ENCODE measurements around the gene CCDC85A. TPM values are rescaled to one million over a fixed set of nuclear protein-coding genes. Genes with fewer than 3 reads are reported as not detected.

Gene CCDC85A
- total RNA-seq, 6 experiments from 2014 or later: 0.07 to 0.31 (median 0.14) TPM; not detected in 1

GRCh38 chr2:56231361-56231760, 47.6 kb downstream of the CCDC85A start:
- intact Hi-C loops (cut with DNase I): no loop called here
- Histone ChIP-seq H3K27ac (no peak overlapping the region), H3K4me3 (no peak overlapping the region), H3K9me3 (no peaks in the 10 kb centered on the region), H3K4me1 (no peaks in the 10 kb centered on the region), H3K27me3 (no peaks in the 10 kb centered on the region), H3K36me3 (no peaks in the 10 kb centered on the region)
- DNase-seq: no peak
- WGBS (ENCODE audit: insufficient coverage, low coverage, low lambda C conversion rate, missing lambda C conversion rate): 78% methylated on average over 3 of the region's 3 CpGs
- TF ChIP-seq POLR2A (IDR thresholded peaks at IDR 0.05): no peak
- TF ChIP-seq, protein P1, sequence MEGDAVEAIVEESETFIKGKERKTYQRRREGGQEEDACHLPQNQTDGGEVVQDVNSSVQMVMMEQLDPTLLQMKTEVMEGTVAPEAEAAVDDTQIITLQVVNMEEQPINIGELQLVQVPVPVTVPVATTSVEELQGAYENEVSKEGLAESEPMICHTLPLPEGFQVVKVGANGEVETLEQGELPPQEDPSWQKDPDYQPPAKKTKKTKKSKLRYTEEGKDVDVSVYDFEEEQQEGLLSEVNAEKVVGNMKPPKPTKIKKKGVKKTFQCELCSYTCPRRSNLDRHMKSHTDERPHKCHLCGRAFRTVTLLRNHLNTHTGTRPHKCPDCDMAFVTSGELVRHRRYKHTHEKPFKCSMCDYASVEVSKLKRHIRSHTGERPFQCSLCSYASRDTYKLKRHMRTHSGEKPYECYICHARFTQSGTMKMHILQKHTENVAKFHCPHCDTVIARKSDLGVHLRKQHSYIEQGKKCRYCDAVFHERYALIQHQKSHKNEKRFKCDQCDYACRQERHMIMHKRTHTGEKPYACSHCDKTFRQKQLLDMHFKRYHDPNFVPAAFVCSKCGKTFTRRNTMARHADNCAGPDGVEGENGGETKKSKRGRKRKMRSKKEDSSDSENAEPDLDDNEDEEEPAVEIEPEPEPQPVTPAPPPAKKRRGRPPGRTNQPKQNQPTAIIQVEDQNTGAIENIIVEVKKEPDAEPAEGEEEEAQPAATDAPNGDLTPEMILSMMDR (IDR thresholded peaks at IDR 0.05): no peak
- ATAC-seq: no peak

DNA sequence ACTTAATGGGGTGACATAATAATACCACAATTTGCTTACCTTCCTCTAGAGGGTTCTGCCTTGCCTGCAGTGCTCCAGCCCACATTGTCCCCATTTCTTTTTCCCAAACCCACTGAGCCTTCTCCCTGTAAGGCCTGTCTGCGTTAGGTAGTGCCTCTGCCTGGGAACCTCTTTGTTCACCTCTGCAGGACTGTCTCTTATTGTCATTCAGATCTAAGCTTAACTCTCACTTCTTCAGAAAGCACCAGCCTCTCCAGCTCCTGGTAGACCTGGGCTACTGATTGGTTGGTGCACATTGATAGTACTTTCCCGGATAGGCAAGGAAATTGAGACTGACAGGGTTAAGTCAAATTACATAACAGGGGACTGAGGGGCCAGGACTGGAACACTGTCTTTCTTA, 49.1 kb downstream of the CCDC85A start:
- Histone ChIP-seq H3K9me3 (no peaks in the 10 kb centered on the region), H3K27ac (no peak overlapping the region), H3K27me3 (no peaks in the 10 kb centered on the region), H3K4me1 (no peaks in the 10 kb centered on the region), H3K4me3 (no peak overlapping the region), H3K36me3 (no peaks in the 10 kb centered on the region)
- TF ChIP-seq, protein P1 (IDR thresholded peaks at IDR 0.05): no peak
- no peak for TF ChIP-seq POLR2A (IDR thresholded peaks at IDR 0.05)
- DNase-seq (no peak), ATAC-seq (no peak)
- intact Hi-C loops (cut with DNase I): no loop called here
- 83% methylated on average over 2 of the region's 2 CpGs for WGBS (ENCODE audit: insufficient coverage, low coverage, low lambda C conversion rate, missing lambda C conversion rate)

- Histone ChIP-seq H3K9me3 (no peaks in the 10 kb centered on the region), H3K4me3 (no peak overlapping the region), H3K27ac (no peak overlapping the region), H3K27me3 (no peaks in the 10 kb centered on the region), H3K4me1 (no peaks in the 10 kb centered on the region), H3K36me3 (no peaks in the 10 kb centered on the region)
- intact Hi-C loops (cut with DNase I): no loop called here
- ATAC-seq: no peak
- no peak for DNase-seq
- TF ChIP-seq, protein P1 (IDR thresholded peaks at IDR 0.05): no peak
- no peak for TF ChIP-seq POLR2A (IDR thresholded peaks at IDR 0.05)
- 26% methylated on average over 2 of the region's 2 CpGs for WGBS (ENCODE audit: insufficient coverage, low coverage, low lambda C conversion rate, missing lambda C conversion rate)
These were observed 50.5 kb downstream of the CCDC85A start for GRCh38 chr2:56234241-56234640.

DNA sequence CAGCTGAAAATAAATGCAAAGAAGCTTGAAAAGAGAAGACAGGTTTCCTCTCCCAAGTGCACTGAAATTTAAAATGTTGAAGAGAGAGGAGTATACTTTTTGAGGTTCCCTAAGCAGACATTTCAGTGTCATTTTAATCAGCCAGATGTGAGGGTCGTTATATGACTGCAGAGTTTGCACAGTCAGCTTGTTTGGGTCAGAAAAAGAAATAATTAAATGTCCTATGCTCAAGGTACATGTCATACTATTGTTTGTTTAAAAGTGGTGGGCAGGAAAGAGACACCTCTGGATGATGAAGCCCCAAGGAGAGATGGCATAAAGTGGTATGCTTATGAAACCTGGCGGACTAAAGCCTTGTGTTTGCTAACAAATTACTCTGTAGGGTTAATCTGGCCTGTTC, 55.2 kb downstream of the CCDC85A start:
- Histone ChIP-seq H3K9me3 (no peaks in the 10 kb centered on the region), H3K4me3 (no peak overlapping the region), H3K36me3 (no peaks in the 10 kb centered on the region), H3K27ac (no peak overlapping the region), H3K4me1 (no peaks in the 10 kb centered on the region), H3K27me3 (no peaks in the 10 kb centered on the region)
- ATAC-seq (no peak), DNase-seq (no peak)
- 54% methylated on average over 2 of the region's 2 CpGs for WGBS (ENCODE audit: insufficient coverage, low coverage, low lambda C conversion rate, missing lambda C conversion rate)
- TF ChIP-seq, protein P1 (IDR thresholded peaks at IDR 0.05): no peak
- no peak for TF ChIP-seq POLR2A (IDR thresholded peaks at IDR 0.05)
- intact Hi-C loops (cut with DNase I): no loop called here

- Histone ChIP-seq H3K36me3 (no peaks in the 10 kb centered on the region), H3K4me1 (no peaks in the 10 kb centered on the region), H3K27me3 (no peaks in the 10 kb centered on the region), H3K4me3 (no peak overlapping the region), H3K9me3 (no peaks in the 10 kb centered on the region), H3K27ac (no peak overlapping the region)
- DNase-seq (no peak), ATAC-seq (no peak)
- TF ChIP-seq, protein P1 (IDR thresholded peaks at IDR 0.05): no peak
- TF ChIP-seq POLR2A (IDR thresholded peaks at IDR 0.05): no peak
- intact Hi-C loops (cut with DNase I): no loop called here
- 10% methylated on average over 1 of the region's 1 CpG for WGBS (ENCODE audit: insufficient coverage, low coverage, low lambda C conversion rate, missing lambda C conversion rate)
These were observed 55.6 kb downstream of the CCDC85A start for GRCh38 chr2:56239437-56239836.
